Prostate gland (tissue), 2 donors: Measurements from ENCODE around the gene IMMP2L. TPM values are rescaled to one million over a fixed set of nuclear protein-coding genes. Genes with fewer than 3 reads are reported as not detected.

Experiments
- DNase-seq: peaks from one replicate; pipeline ENCODE4 v3.0.0-alpha.2; 2019; ENCODE audit warnings: low spot score
- H3K27ac ChIP-seq, 2 donors: fragments of 200-600 bp; sonication (generic); 2 replicates each; pipeline ENCODE4 v1.5.1; 2017 to 2019
- H3K27me3 ChIP-seq: fragments of 200-600 bp; sonication (generic); replicated peaks from 2 replicates; pipeline ENCODE4 v1.5.1; 2019; ENCODE audit not compliant: insufficient read depth
- H3K36me3 ChIP-seq, 2 donors: fragments of 200-600 bp; sonication (generic); 1 replicate in 1 of 2; 2 replicates in 1 of 2; pipeline versions ENCODE4 v1.5.1 to v1.8.1; 2017 to 2019
- H3K4me1 ChIP-seq: fragments of 200-600 bp; sonication (generic); replicated peaks from 2 replicates; pipeline ENCODE4 v1.5.1; 2019
- H3K4me3 ChIP-seq, 2 donors: fragments of 200-600 bp; sonication (generic); 2 replicates each; pipeline ENCODE4 v1.5.1; 2017 to 2019
- H3K9me3 ChIP-seq: fragments of 200-600 bp; sonication (generic); 2 replicates; pipeline ENCODE4 v1.5.1; 2017
- POLR2A ChIP-seq: fragments of 450-650 bp; IDR thresholded peaks from one replicate; pipeline ENCODE4 v1.6.1; 2016; ENCODE audit warnings: antibody characterized with exemption, mild to moderate bottlenecking
- POLR2AphosphoS5 ChIP-seq: sonication (generic); formaldehyde crosslinking; IDR thresholded peaks from one replicate; pipeline ENCODE4 v1.6.1; 2017; ENCODE audit warnings: antibody characterized with exemption
- WGBS: methylation state at CpG from one replicate; pipeline ENCODE4 v1.1.5; 2018; 5-methylcytosine and 5-hydroxymethylcytosine counted together
- intact Hi-C: fragments of 100-400 bp; cut with DNase I; formaldehyde crosslinking; loops from one replicate; pipeline ENCODE4 v1.14.2; 2022
- total RNA-seq, 2 donors: library from RNA; depleted of rRNA; stranded (reverse); fragments of >200 nt; gene quantifications; one replicate each; pipeline ENCODE4 v1.1.0, GENCODE V29; 2016
- TF ChIP-seq, protein P1 (sequence below), 4 experiments: fragments of 200-600 bp in 2 of 4; fragments of 450-650 bp in 2 of 4; sonication (generic) in 2 of 4; IDR thresholded peaks; 1 replicate in 3 of 4; 2 replicates in 1 of 4; pipeline ENCODE4 v1.5.1; 2016 to 2019; ENCODE audit warnings: antibody characterized with exemption in 4 of 4, mild to moderate bottlenecking in 2 of 4, moderate library complexity in 2 of 4

IMMP2L gene
- total RNA-seq, 2 donors from 2014 or later = 16.9 to 20.4 TPM

DNA sequence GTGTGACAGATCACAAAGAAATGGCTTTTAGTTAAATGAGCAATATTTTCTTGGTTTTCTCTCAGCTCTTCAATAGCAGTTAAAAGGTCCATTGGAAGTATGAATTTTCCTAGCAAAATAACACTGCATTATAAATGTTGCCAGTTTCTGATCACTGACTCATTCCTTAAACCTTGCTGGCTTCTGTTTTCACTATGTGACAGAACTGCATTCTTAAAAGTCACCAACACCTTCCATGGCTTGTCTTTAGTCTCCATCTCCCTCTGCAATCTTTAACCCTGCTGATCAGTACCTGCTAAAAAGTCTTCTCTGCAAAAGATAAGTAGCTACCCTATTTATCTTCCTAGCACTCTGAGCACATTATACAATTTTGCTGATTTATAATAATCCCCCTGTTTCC, 876.4 kb downstream of the IMMP2L start:
- H3K36me3 ChIP-seq = no peaks in the 10 kb centered on the region
- intact Hi-C loops = no loop called here
- TF ChIP-seq POLR2A (no peak), POLR2AphosphoS5 (no peak)
- TF ChIP-seq, protein P1, sequence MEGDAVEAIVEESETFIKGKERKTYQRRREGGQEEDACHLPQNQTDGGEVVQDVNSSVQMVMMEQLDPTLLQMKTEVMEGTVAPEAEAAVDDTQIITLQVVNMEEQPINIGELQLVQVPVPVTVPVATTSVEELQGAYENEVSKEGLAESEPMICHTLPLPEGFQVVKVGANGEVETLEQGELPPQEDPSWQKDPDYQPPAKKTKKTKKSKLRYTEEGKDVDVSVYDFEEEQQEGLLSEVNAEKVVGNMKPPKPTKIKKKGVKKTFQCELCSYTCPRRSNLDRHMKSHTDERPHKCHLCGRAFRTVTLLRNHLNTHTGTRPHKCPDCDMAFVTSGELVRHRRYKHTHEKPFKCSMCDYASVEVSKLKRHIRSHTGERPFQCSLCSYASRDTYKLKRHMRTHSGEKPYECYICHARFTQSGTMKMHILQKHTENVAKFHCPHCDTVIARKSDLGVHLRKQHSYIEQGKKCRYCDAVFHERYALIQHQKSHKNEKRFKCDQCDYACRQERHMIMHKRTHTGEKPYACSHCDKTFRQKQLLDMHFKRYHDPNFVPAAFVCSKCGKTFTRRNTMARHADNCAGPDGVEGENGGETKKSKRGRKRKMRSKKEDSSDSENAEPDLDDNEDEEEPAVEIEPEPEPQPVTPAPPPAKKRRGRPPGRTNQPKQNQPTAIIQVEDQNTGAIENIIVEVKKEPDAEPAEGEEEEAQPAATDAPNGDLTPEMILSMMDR (IDR thresholded peaks at IDR 0.05) = no peak
- no peaks in the 10 kb centered on the region for H3K9me3 ChIP-seq
- H3K4me1 ChIP-seq = no peaks in the 10 kb centered on the region
- no peak overlapping the region for H3K27ac ChIP-seq
- H3K4me3 ChIP-seq = no peak overlapping the region
- no peak for DNase-seq
- no peaks in the 10 kb centered on the region for H3K27me3 ChIP-seq

DNA sequence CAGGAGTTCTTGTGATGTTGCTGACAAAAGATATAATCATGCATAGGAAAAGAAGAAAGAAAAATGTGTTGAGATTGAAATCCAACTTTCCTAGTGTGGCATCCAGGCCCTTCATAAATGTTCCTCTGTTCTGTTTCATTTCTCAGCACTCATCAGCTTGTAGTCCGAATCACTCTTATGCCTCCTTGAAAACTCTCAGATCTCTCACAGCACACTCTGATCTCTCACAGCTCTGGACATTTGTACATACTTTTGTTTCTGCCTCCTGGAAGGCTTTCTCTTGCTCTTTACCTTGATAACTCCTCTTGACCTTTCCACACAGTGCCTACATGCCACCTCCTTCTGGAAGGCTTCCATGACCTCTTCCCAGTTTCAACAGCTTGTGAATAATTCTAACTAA, 880.4 kb downstream of the IMMP2L start:
- DNase-seq = no peak
- Histone ChIP-seq H3K27ac (no peak overlapping the region), H3K4me3 (no peak overlapping the region), H3K4me1 (no peaks in the 10 kb centered on the region), H3K27me3 (no peaks in the 10 kb centered on the region), H3K36me3 (no peaks in the 10 kb centered on the region), H3K9me3 (no peaks in the 10 kb centered on the region)
- no peak for TF ChIP-seq POLR2AphosphoS5
- no peak for TF ChIP-seq POLR2A
- TF ChIP-seq, protein P1 (IDR thresholded peaks at IDR 0.05) = no peak
- intact Hi-C loops = no loop called here
- WGBS = 47% methylated on average over 1 of the region's 1 CpG

DNA sequence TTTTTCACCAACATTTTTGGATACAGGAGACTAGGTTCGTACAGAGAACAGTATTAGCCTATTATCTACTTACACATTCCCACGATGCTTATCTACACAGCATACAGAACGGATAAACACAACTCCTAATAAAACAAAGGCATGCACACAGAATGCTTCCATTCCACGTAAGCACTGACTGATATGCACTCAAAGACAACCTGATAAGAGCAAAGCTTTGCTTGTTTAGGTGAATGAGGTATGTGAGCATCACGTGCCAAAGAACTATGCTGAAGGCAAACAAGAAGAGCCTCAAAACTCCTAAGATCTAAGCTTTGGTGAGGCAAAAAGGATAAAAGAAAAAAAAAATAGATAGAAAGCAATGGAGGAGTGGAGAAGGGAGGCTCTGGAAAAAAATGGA, 884.9 kb downstream of the IMMP2L start:
- H3K27ac ChIP-seq = no peak overlapping the region

DNA sequence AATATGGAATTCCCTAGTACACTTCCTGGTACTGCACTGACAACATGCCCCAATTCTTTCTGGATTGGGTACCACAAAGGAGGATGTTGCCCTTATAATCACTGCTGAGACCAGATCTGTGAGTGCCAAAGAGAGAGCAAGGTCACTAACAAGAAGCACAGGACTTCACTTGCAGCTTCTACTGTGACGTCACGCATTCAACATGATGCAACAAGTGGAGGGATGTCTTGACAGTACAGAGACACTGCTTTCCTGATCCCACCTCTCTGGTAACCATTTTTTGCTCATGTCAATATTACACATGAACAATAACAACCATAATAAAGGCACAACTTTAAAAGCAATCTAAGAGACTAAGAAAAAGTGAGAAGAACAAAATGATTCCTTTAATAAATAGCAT, 885.5 kb downstream of the IMMP2L start:
- no peak for DNase-seq
- Histone ChIP-seq H3K27ac (no peak overlapping the region), H3K4me3 (no peak overlapping the region), H3K9me3 (no peaks in the 10 kb centered on the region), H3K27me3 (no peaks in the 10 kb centered on the region), H3K36me3 (no peaks in the 10 kb centered on the region), H3K4me1 (no peaks in the 10 kb centered on the region)
- intact Hi-C loops = no loop called here
- WGBS = 86% methylated on average over 2 of the region's 2 CpGs
- TF ChIP-seq POLR2AphosphoS5 (no peak), POLR2A (no peak)
- TF ChIP-seq, protein P1 (IDR thresholded peaks at IDR 0.05) = no peak

More for the DNA sequence above, 884.9 kb downstream of the IMMP2L start:
- H3K9me3 ChIP-seq = no peaks in the 10 kb centered on the region
- no peak overlapping the region for H3K4me3 ChIP-seq
- H3K36me3 ChIP-seq = no peaks in the 10 kb centered on the region
- no peaks in the 10 kb centered on the region for H3K4me1 ChIP-seq
- intact Hi-C loops = no loop called here
- DNase-seq = peak; percentile 23
- H3K27me3 ChIP-seq = no peaks in the 10 kb centered on the region
- 16% methylated on average over 5 of the region's 5 CpGs for WGBS
- TF ChIP-seq, protein P1 (IDR thresholded peaks at IDR 0.05) = no peak
- peak; percentile 87 for TF ChIP-seq POLR2AphosphoS5

DNA sequence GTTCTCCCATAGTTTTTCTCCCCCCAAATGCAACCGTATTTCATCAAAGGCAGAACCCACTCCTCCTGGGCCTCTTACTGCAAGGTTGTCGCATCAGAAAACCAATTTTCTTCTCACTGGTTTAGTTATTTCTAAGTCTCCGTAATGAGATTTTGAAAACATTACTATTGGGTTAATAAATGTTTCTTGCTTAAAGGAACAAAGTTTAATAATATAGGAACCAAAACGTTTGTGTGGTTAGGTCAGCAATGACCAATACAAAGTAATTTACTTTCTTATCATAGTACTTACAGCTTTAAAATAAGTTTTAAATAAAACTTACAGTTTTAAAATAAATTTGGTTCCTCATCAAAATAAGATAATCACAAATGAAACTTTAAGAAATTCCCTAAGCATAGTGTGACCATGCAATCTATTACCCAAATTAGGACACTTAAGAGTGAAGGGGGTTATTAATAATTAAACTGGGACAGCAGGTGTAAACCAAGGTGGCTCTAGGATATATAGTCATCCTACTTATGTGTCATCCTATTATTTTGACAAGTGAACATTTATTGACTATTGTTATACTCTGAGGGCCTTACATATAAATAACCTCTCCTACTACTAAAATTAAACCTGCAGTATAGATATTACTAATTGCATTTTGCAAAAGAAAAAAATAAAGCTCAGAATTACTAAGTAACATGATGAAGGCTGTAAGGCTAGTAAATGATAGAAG, 886.7 kb downstream of the IMMP2L start:
- TF ChIP-seq POLR2AphosphoS5 (no peak), POLR2A (no peak)
- TF ChIP-seq, protein P1 (IDR thresholded peaks at IDR 0.05) = no peak
- WGBS = 92% methylated on average over 4 of the region's 4 CpGs
- H3K4me1 ChIP-seq = no peaks in the 10 kb centered on the region
- H3K27ac ChIP-seq = no peak overlapping the region
- intact Hi-C loops = no loop called here
- DNase-seq = no peak
- no peaks in the 10 kb centered on the region for H3K27me3 ChIP-seq
- no peaks in the 10 kb centered on the region for H3K9me3 ChIP-seq
- H3K36me3 ChIP-seq = no peaks in the 10 kb centered on the region
- H3K4me3 ChIP-seq = no peak overlapping the region
